GM18517 (cell line): ENCODE results near the gene HOXA13.

ENCODE experiments used
- ATAC-seq: cut with Tn5 transposase; IDR thresholded peaks from one replicate; pipeline ENCODE4 v1.9.1; 2021; ENCODE audit warnings: mild to moderate bottlenecking, moderate library complexity; ENCODE audit not compliant: unreplicated experiment

The HOXA13 gene

GRCh38 chr7:27172315-27172774 lies 27.5 kb downstream of the HOXA13 start:
- no peak for ATAC-seq

GRCh38 chr7:27171637-27172314 lies 28.1 kb downstream of the HOXA13 start:
- ATAC-seq = no peak

GRCh38 chr7:27171325-27171636 lies 28.6 kb downstream of the HOXA13 start:
- ATAC-seq = no peak

- no peak for ATAC-seq
These were observed 29.2 kb downstream of the HOXA13 start for GRCh38 chr7:27170426-27171324.

- ATAC-seq = no peak
These were observed 30.0 kb downstream of the HOXA13 start for GRCh38 chr7:27169658-27170425.

- no peak for ATAC-seq
These were observed 31.5 kb downstream of the HOXA13 start for GRCh38 chr7:27168265-27168947.

GRCh38 chr7:27167916-27168264 lies 32.0 kb downstream of the HOXA13 start:
- no peak for ATAC-seq

- no peak for ATAC-seq
These were observed 33.1 kb downstream of the HOXA13 start for GRCh38 chr7:27166531-27167505.

GRCh38 chr7:27165996-27166530 lies 33.8 kb downstream of the HOXA13 start:
- no peak for ATAC-seq

GRCh38 chr7:27165089-27165995 lies 34.5 kb downstream of the HOXA13 start, which contains the start of gene HOXA9:
HOXA9 (minus strand) TSS chr7:27165537; CDS start chr7:27165457, 80 bp downstream.
- no peak for ATAC-seq

GRCh38 chr7:27164367-27165088 lies 35.4 kb downstream of the HOXA13 start:
- no peak for ATAC-seq

GRCh38 chr7:27164045-27164366 lies 35.9 kb downstream of the HOXA13 start:
- ATAC-seq = no peak

GRCh38 chr7:27163288-27164044 lies 36.4 kb downstream of the HOXA13 start:
- ATAC-seq = no peak

GRCh38 chr7:27162561-27163287 lies 37.2 kb downstream of the HOXA13 start:
- no peak for ATAC-seq

GRCh38 chr7:27161721-27162560 lies 38.0 kb downstream of the HOXA13 start:
- no peak for ATAC-seq
